ENCODE data around the gene ABCD4.

DNA sequence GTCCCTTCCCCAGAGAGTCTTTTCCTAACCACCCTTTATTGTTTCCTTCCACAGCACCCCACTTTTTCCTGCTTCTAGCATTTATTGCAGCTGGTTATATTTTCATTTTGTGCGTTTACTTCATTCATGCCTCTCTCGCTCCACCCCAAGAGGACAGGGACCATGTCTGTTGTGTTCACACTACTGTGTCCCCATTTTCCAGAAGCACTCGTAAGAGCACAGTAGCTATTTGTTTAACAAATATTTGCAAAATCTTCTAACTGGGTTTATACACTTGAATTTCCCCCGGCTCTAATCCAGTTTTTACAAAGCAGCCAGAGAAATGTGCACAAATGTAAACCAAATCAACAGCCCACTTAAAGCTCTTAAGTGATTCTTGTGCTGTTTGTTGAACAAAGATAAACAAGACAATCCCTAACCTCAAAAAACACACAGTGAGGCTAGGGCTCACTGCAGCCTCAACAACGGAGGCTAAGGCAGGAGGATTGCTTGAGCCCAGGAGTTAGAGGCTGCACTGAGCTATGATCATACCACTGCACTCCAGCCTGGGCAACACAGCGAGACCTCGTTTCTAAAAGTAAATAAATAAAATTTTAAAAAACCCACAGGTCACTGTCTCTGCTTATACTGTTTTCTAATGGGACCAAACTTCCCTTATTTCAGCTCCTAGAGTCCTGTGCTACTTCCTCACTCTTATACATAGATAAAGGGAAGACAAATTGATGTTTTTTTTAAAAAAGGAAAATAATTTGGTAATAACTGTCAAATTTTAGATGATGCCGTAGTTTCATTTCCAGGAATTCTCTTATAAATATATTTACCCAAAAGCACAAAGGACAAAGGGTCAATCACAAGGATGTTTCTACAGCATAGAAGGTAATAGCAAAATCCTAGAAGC, 6.6 kb upstream of the ABCD4 start:
- TF ChIP-seq, protein P1, sequence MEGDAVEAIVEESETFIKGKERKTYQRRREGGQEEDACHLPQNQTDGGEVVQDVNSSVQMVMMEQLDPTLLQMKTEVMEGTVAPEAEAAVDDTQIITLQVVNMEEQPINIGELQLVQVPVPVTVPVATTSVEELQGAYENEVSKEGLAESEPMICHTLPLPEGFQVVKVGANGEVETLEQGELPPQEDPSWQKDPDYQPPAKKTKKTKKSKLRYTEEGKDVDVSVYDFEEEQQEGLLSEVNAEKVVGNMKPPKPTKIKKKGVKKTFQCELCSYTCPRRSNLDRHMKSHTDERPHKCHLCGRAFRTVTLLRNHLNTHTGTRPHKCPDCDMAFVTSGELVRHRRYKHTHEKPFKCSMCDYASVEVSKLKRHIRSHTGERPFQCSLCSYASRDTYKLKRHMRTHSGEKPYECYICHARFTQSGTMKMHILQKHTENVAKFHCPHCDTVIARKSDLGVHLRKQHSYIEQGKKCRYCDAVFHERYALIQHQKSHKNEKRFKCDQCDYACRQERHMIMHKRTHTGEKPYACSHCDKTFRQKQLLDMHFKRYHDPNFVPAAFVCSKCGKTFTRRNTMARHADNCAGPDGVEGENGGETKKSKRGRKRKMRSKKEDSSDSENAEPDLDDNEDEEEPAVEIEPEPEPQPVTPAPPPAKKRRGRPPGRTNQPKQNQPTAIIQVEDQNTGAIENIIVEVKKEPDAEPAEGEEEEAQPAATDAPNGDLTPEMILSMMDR (optimal IDR thresholded peaks at IDR 0.05 in 1 of 3, IDR thresholded peaks at IDR 0.05 in 1 of 3, conservative IDR thresholded peaks at IDR 0.05 in 1 of 3; ENCODE audit: extremely low read depth in 1 of 3, insufficient read depth in 2 of 3, low read length in 3 of 3), result no peak
- TF ChIP-seq EZH2 (IDR thresholded peaks at IDR 0.05; ENCODE audit: low read length), result no peak
